ENCODE results near the gene HRH3. TPM values are rescaled to one million over a fixed set of nuclear protein-coding genes. Genes with fewer than 3 reads are reported as not detected.

Gene HRH3
- total and polyA plus RNA-seq, 7 donors, result not detected

- WGBS, 2 donors, result 61 to 82% methylated on average over 29 of the region's 29 CpGs
- intact Hi-C loops (cut with DNase I), result no loop called here
- H3K4me3 ChIP-seq, result no peak overlapping the region
- H3K9me3 ChIP-seq, result no peaks in the 10 kb centered on the region
- H3K4me1 ChIP-seq, result peaks cover 0 to 11% (median 10%) of the 10 kb centered on the region in 4 donors
- H3K36me3 ChIP-seq, result no peaks in the 10 kb centered on the region
- no peak overlapping the region for H3K27ac ChIP-seq
- H3K27me3 ChIP-seq, result peaks cover 35 to 86% (median 77%) of the 10 kb centered on the region in 3 donors
- TF ChIP-seq EP300 (IDR thresholded peaks at IDR 0.05), result no peak
- no peak for TF ChIP-seq POLR2A (IDR thresholded peaks at IDR 0.05)
- no peak for TF ChIP-seq POLR2AphosphoS5 (IDR thresholded peaks at IDR 0.05)
- no peak for TF ChIP-seq CTCF (IDR thresholded peaks at IDR 0.05)
- DNase-seq, result no peak
Measured at GRCh38 chr20:62215020-62215990, 4.8 kb downstream of the HRH3 start.

- Histone ChIP-seq H3K27ac (no peak overlapping the region), H3K27me3 (peaks cover 29 to 91% (median 75%) of the 10 kb centered on the region in 3 donors), H3K4me1 (peaks cover 0 to 4% (median 1%) of the 10 kb centered on the region in 4 donors), H3K36me3 (no peaks in the 10 kb centered on the region), H3K9me3 (no peaks in the 10 kb centered on the region), H3K4me3 (no peak overlapping the region)
- WGBS, 2 donors, result 25 to 54% methylated on average over 12 of the region's 12 CpGs
- intact Hi-C loops (cut with DNase I), result no loop called here
- no peak for TF ChIP-seq EP300 (IDR thresholded peaks at IDR 0.05)
- no peak for DNase-seq
Measured at GRCh38 chr20:62214067-62214466, 6.0 kb downstream of the HRH3 start.

GRCh38 chr20:62212299-62212698 lies 7.8 kb downstream of the HRH3 start:
- 39 to 47% methylated on average over 10 of the region's 10 CpGs for WGBS, 2 donors
- Histone ChIP-seq H3K4me3 (no peak overlapping the region), H3K36me3 (no peaks in the 10 kb centered on the region), H3K27me3 (peaks cover 12 to 74% (median 57%) of the 10 kb centered on the region in 3 donors), H3K9me3 (no peaks in the 10 kb centered on the region), H3K27ac (no peak overlapping the region), H3K4me1 (no peaks in the 10 kb centered on the region)
- DNase-seq, result no peak
- intact Hi-C loops (cut with DNase I), result no loop called here
- TF ChIP-seq CTCF (IDR thresholded peaks at IDR 0.05), result no peak
- TF ChIP-seq POLR2A (IDR thresholded peaks at IDR 0.05), result no peak
- TF ChIP-seq EP300 (IDR thresholded peaks at IDR 0.05), result no peak
- no peak for TF ChIP-seq POLR2AphosphoS5 (IDR thresholded peaks at IDR 0.05)

GRCh38 chr20:62211769-62212288 lies 8.2 kb downstream of the HRH3 start:
- DNase-seq, result no peak
- Histone ChIP-seq H3K27me3 (peaks cover 9 to 69% (median 53%) of the 10 kb centered on the region in 3 donors), H3K9me3 (no peaks in the 10 kb centered on the region), H3K36me3 (no peaks in the 10 kb centered on the region), H3K27ac (no peak overlapping the region), H3K4me1 (no peaks in the 10 kb centered on the region), H3K4me3 (no peak overlapping the region)
- TF ChIP-seq POLR2A (IDR thresholded peaks at IDR 0.05) (no peak), EP300 (IDR thresholded peaks at IDR 0.05) (no peak), POLR2AphosphoS5 (IDR thresholded peaks at IDR 0.05) (no peak)
- intact Hi-C loops (cut with DNase I), result no loop called here
- 67 to 74% methylated on average over 9 of the region's 9 CpGs for WGBS, 2 donors

GRCh38 chr20:62211216-62211615 lies 8.9 kb downstream of the HRH3 start:
- no peak for DNase-seq
- no peak for TF ChIP-seq POLR2A (IDR thresholded peaks at IDR 0.05)
- H3K4me1 ChIP-seq, result no peaks in the 10 kb centered on the region
- peaks cover 9 to 63% (median 48%) of the 10 kb centered on the region in 3 donors for H3K27me3 ChIP-seq
- no peaks in the 10 kb centered on the region for H3K36me3 ChIP-seq
- H3K9me3 ChIP-seq, result no peaks in the 10 kb centered on the region
- H3K27ac ChIP-seq, result no peak overlapping the region
- intact Hi-C loops (cut with DNase I), result no loop called here
- 70 to 84% methylated on average over 8 of the region's 8 CpGs for WGBS, 2 donors
- H3K4me3 ChIP-seq, result no peak overlapping the region

- no peaks in the 10 kb centered on the region for H3K4me1 ChIP-seq
- H3K4me3 ChIP-seq, result no peak overlapping the region
- no peak for DNase-seq
- TF ChIP-seq POLR2AphosphoS5 (IDR thresholded peaks at IDR 0.05) (no peak), CTCF (IDR thresholded peaks at IDR 0.05) (no peak), POLR2A (IDR thresholded peaks at IDR 0.05) (no peak), EP300 (IDR thresholded peaks at IDR 0.05) (no peak)
- WGBS, 2 donors, result 27 to 56% methylated on average over 21 of the region's 21 CpGs
- intact Hi-C loops (cut with DNase I), result no loop called here
- no peaks in the 10 kb centered on the region for H3K36me3 ChIP-seq
- peaks cover 6 to 56% (median 40%) of the 10 kb centered on the region in 3 donors for H3K27me3 ChIP-seq
- H3K27ac ChIP-seq, result no peak overlapping the region
- H3K9me3 ChIP-seq, result no peaks in the 10 kb centered on the region
Measured at GRCh38 chr20:62210496-62210855, 9.6 kb downstream of the HRH3 start.
